Vagina (tissue), 2 donors: ENCODE measurements around the gene SLC5A2.

Source experiments
- POLR2A ChIP-seq, 2 donors: fragments of 450-650 bp; IDR thresholded peaks; one replicate each; pipeline ENCODE4 v1.6.1; 2017; ENCODE audit warnings: antibody characterized with exemption in 2 of 2, mild to moderate bottlenecking in 2 of 2, moderate library complexity in 2 of 2
- POLR2AphosphoS5 ChIP-seq, 2 donors: sonication (generic); formaldehyde crosslinking; IDR thresholded peaks; one replicate each; pipeline ENCODE4 v1.9.0; 2017; ENCODE audit warnings: antibody characterized with exemption in 2 of 2, mild to moderate bottlenecking in 2 of 2, low read depth in 1 of 2; ENCODE audit not compliant: insufficient read depth in 1 of 2
- TF ChIP-seq, protein P1 (sequence below), 3 experiments: fragments of 450-650 bp in 2 of 3; fragments of 200-600 bp in 1 of 3; sonication (generic) in 1 of 3; IDR thresholded peaks; one replicate each; pipeline ENCODE4 v1.5.1; 2017 to 2019; ENCODE audit warnings: antibody characterized with exemption in 3 of 3, mild to moderate bottlenecking in 2 of 3, moderate library complexity in 2 of 3

DNA sequence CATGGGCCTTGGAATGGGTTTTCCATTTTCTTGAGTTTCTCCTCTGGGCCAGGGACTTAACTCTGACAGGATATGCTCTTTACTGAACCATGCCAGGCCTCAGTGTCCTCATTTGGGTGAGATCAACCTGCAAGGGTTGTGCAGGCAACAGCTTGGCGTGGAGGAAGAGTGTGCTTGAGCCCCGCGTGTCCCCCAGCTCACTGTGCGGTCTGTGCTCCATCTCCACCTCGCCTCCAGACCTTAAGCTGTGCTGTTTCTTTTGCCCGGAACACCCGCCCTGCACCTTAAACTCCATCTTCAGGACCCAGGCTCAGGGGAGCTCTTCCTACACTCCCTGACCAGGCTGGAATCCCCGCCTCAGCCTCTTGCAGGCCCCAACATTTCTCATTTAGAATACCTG is 15.6 kb downstream of the SLC5A2 start:
- TF ChIP-seq, protein P1, sequence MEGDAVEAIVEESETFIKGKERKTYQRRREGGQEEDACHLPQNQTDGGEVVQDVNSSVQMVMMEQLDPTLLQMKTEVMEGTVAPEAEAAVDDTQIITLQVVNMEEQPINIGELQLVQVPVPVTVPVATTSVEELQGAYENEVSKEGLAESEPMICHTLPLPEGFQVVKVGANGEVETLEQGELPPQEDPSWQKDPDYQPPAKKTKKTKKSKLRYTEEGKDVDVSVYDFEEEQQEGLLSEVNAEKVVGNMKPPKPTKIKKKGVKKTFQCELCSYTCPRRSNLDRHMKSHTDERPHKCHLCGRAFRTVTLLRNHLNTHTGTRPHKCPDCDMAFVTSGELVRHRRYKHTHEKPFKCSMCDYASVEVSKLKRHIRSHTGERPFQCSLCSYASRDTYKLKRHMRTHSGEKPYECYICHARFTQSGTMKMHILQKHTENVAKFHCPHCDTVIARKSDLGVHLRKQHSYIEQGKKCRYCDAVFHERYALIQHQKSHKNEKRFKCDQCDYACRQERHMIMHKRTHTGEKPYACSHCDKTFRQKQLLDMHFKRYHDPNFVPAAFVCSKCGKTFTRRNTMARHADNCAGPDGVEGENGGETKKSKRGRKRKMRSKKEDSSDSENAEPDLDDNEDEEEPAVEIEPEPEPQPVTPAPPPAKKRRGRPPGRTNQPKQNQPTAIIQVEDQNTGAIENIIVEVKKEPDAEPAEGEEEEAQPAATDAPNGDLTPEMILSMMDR (IDR thresholded peaks at IDR 0.05) = no peak
- no peak for TF ChIP-seq POLR2A (IDR thresholded peaks at IDR 0.05)
- no peak for TF ChIP-seq POLR2AphosphoS5 (IDR thresholded peaks at IDR 0.05; ENCODE audit: insufficient read depth in 1 of 2, low read depth in 1 of 2)
